ENCODE results near the gene VAV3. TPM values are rescaled to one million over a fixed set of nuclear protein-coding genes. Genes with fewer than 3 reads are reported as not detected.

Gene VAV3
- total RNA-seq, 1 donor from 2014 or later, result 2.6 TPM

DNA sequence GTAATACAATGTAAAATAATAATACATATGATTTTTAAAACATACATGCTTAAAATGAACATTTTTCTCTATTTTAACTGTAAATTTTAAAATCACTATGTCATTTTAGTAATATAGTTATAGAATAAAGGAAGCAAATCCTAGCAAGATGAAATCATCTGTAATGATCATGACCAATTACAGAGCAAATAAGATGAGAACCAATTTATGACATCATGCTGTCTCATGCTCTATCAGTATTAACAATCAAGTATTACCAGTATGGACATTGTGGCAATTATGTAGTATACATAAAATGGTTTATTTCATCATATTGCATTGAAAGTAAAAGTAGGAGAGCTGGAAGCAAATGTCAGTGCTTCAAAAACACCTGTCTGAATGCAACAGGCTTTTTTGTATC, 255.0 kb downstream of the VAV3 start:
- H3K9ac ChIP-seq (ENCODE audit: low read length), result no peak overlapping the region
- H3K4me3 Mint-ChIP-seq (ENCODE audit: unreplicated experiment), result no peak overlapping the region
- no peak overlapping the region for H3K27ac ChIP-seq (ENCODE audit: low read depth, low read length)
- H3K79me2 ChIP-seq (ENCODE audit: insufficient read depth, low read length), result no peaks in the 10 kb centered on the region
- H4K20me1 ChIP-seq (ENCODE audit: insufficient read depth, low read length), result no peaks in the 10 kb centered on the region
- FAIRE-seq (no peak), DNase-seq (ENCODE audit: low read depth) (no peak)
- H3K27me3 ChIP-seq (ENCODE audit: insufficient read depth, low read length), result no peaks in the 10 kb centered on the region
- H3K27ac Mint-ChIP-seq (ENCODE audit: unreplicated experiment), result no peak overlapping the region
- H3K36me3 ChIP-seq (ENCODE audit: insufficient read depth, low read length), result no peaks in the 10 kb centered on the region
- no peak for TF ChIP-seq CTCF (IDR thresholded peaks at IDR 0.05; ENCODE audit: insufficient read depth, low read depth, low read length)
- TF ChIP-seq EZH2 (IDR thresholded peaks at IDR 0.05; ENCODE audit: insufficient read depth, low read length), result no peak
- no peak overlapping the region for H3K4me3 ChIP-seq (ENCODE audit: insufficient read depth, low read depth, low read length)
- no peaks in the 10 kb centered on the region for H3K27me3 Mint-ChIP-seq (ENCODE audit: low read depth, unreplicated experiment)
- H3K4me1 Mint-ChIP-seq (ENCODE audit: low read depth, unreplicated experiment), result peaks cover 3% of the 10 kb centered on the region
- H3K4me2 ChIP-seq (ENCODE audit: low read length), result no peak overlapping the region
- H3K9me3 Mint-ChIP-seq (ENCODE audit: unreplicated experiment), result no peaks in the 10 kb centered on the region
- no peaks in the 10 kb centered on the region for H3K36me3 Mint-ChIP-seq (ENCODE audit: low read depth, unreplicated experiment)
- H2AFZ ChIP-seq (ENCODE audit: low read depth, low read length), result no peak overlapping the region
- no peaks in the 10 kb centered on the region for H3K9me3 ChIP-seq (ENCODE audit: insufficient read depth, low read depth, low read length)
- no peaks in the 10 kb centered on the region for H3K4me1 ChIP-seq (ENCODE audit: insufficient read depth, low read length)

DNA sequence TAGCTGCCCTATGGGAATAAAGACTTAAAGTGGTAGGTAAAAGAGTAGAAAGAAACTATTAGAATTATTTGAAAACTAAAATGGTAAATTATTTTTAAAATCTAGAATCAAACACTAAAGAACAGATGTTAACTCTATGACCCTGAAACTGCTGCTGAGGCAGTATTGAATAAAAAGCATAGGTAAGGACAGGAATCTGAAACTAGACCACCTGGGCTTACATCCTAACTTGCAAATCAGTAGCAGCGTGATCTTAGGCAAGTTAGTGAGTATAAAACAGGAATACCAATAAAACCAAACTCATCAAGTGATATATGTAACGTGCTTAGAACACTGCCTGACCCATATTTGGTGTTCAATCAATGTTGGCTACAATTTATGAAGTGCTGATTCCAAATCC, 257.9 kb downstream of the VAV3 start:
- H4K20me1 ChIP-seq (ENCODE audit: insufficient read depth, low read length), result no peaks in the 10 kb centered on the region

More for the DNA sequence above, 257.9 kb downstream of the VAV3 start:
- H3K27me3 ChIP-seq (ENCODE audit: insufficient read depth, low read length), result no peaks in the 10 kb centered on the region
- Mint-ChIP-seq H3K4me1 (ENCODE audit: low read depth, unreplicated experiment) (peaks cover 7% of the 10 kb centered on the region), H3K36me3 (ENCODE audit: low read depth, unreplicated experiment) (no peaks in the 10 kb centered on the region), H3K4me3 (ENCODE audit: unreplicated experiment) (no peak overlapping the region), H3K27ac (ENCODE audit: unreplicated experiment) (no peak overlapping the region), H3K9me3 (ENCODE audit: unreplicated experiment) (no peaks in the 10 kb centered on the region), H3K27me3 (ENCODE audit: low read depth, unreplicated experiment) (no peaks in the 10 kb centered on the region)
- no peak overlapping the region for H3K27ac ChIP-seq (ENCODE audit: low read depth, low read length)
- H3K9me3 ChIP-seq (ENCODE audit: insufficient read depth, low read depth, low read length), result no peaks in the 10 kb centered on the region
- no peak for TF ChIP-seq EZH2 (IDR thresholded peaks at IDR 0.05; ENCODE audit: insufficient read depth, low read length)
- TF ChIP-seq CTCF (IDR thresholded peaks at IDR 0.05; ENCODE audit: insufficient read depth, low read depth, low read length), result no peak
- H2AFZ ChIP-seq (ENCODE audit: low read depth, low read length), result no peak overlapping the region
- no peak overlapping the region for H3K4me3 ChIP-seq (ENCODE audit: insufficient read depth, low read depth, low read length)
- H3K4me1 ChIP-seq (ENCODE audit: insufficient read depth, low read length), result no peaks in the 10 kb centered on the region
- H3K79me2 ChIP-seq (ENCODE audit: insufficient read depth, low read length), result no peaks in the 10 kb centered on the region
- FAIRE-seq (no peak), DNase-seq (ENCODE audit: low read depth) (no peak)
- H3K9ac ChIP-seq (ENCODE audit: low read length), result no peak overlapping the region
- H3K4me2 ChIP-seq (ENCODE audit: low read length), result no peak overlapping the region
- H3K36me3 ChIP-seq (ENCODE audit: insufficient read depth, low read length), result no peaks in the 10 kb centered on the region

Data from astrocyte (in vitro differentiated cells and primary cell).